ENCODE results near the gene ZNF579. TPM values are rescaled to one million over a fixed set of nuclear protein-coding genes. Genes with fewer than 3 reads are reported as not detected.
A peak's percentile ranks its signal among the peaks of the same experiment; 100 is the strongest.

The ZNF579 gene
- total RNA-seq, 2 experiments from 2014 or later: 6.1 to 11.1 TPM

DNA sequence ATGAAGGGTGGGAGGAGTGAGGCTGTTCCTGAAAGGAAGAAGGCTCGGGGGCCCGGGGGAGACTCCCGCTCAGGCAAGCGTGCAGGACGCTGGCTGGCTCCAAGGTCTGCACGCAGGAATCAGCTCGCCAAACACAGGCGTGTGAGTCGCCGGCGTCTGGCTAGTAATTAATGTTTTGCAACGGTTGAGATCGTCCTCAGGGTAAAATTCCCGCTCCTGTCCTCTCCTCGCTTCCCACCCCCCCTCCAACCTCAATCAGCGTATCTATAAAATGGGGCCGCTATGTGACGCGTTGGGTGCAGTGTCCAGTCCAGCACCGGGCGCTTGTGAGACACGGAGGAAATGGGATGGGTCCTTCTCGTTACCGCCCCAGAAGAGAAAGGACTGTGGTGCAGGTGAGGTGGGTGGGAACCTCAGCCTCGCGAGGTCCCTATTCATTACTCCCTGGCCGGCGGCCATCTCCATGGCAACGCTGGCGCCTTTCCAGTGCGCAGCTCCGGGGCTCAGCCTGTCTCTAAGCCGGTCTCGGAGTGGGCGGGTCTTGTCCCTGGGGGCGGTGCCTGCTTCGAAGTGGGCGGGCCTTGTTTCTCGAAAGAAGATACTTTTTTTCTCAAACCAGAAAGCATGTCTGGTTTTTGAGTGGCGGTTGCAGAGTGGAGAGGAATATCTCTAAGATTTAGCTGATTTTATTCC lies 6.5 kb upstream of the ZNF579 start:
- H3K9me3 ChIP-seq (ENCODE audit: low read length): no peaks in the 10 kb centered on the region

DNA sequence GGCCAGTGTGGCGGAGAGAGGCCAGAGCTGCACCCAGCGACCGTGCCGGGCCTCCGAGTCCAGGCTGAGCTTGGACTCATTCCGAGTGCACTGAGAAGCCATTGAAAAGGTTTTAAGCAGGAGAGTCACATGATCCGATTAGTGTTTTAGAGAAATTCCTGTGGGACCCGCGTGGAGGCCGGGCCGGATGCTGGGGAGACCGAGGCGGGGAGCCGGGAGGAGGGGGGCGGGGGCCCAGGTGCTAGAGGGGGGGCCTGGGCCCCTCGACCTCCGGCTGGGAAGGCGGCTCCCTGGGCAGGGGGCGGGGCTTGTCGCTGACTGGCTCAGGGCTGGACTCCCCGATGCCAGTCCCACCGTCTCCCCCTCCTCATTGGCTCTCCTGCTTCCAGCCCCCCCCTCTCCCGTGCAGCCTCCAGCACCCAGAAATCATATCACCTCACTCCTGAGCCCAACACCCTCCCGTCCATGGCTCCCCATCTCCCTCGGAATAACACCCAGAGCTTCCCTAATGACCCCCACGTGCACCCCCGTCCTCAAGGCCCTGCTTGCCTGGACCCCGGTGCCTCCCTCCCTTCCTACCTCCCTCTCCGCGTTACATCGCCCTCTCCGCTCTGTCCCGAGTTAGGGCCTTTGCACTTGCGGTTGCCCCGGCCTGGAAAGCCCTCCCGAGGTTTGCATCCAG lies 5.2 kb upstream of the ZNF579 start:
- POLR2A ChIA-PET: interaction anchor here (1.2 kb wide), 1 partner anchor 14 kb away, joined by 7 read pairs; the partner anchor contains the start of genes FIZ1 and ZNF524
- CTCF ChIA-PET (ENCODE audit: unreplicated experiment): no interaction called here
- no TSS peak for BruUV-seq (replicated peaks)

More for the DNA sequence above, 6.5 kb upstream of the ZNF579 start:
- TF ChIP-seq, protein P1, sequence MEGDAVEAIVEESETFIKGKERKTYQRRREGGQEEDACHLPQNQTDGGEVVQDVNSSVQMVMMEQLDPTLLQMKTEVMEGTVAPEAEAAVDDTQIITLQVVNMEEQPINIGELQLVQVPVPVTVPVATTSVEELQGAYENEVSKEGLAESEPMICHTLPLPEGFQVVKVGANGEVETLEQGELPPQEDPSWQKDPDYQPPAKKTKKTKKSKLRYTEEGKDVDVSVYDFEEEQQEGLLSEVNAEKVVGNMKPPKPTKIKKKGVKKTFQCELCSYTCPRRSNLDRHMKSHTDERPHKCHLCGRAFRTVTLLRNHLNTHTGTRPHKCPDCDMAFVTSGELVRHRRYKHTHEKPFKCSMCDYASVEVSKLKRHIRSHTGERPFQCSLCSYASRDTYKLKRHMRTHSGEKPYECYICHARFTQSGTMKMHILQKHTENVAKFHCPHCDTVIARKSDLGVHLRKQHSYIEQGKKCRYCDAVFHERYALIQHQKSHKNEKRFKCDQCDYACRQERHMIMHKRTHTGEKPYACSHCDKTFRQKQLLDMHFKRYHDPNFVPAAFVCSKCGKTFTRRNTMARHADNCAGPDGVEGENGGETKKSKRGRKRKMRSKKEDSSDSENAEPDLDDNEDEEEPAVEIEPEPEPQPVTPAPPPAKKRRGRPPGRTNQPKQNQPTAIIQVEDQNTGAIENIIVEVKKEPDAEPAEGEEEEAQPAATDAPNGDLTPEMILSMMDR (conservative IDR thresholded peaks at IDR 0.05; ENCODE audit: low read length): no peak
- no peak for TF ChIP-seq EZH2phosphoT487 (IDR thresholded peaks at IDR 0.05; ENCODE audit: borderline replicate concordance, low read depth, low read length)
- no TSS peak for BruUV-seq (replicated peaks)
- H3K79me2 ChIP-seq (ENCODE audit: insufficient read depth, low read depth, low read length): no peaks in the 10 kb centered on the region
- intact Hi-C loops (cut with micrococcal nuclease; ENCODE audit: unreplicated experiment): no loop called here
- H3K4me2 ChIP-seq (ENCODE audit: low read length): peak overlapping the region; percentile 79
- H3K4me3 ChIP-seq (ENCODE audit: low read depth, low read length, poor library complexity, severe bottlenecking): peak overlapping the region; percentile 53
- peaks cover 4% of the 10 kb centered on the region; the same call in 1 of the 2 replicates for H3K36me3 ChIP-seq (ENCODE audit: insufficient read depth, low read length)
- CTCF ChIA-PET (ENCODE audit: unreplicated experiment): interaction anchor here (1.0 kb wide), 1 partner anchor 38 kb away, joined by 3 read pairs; no protein-coding TSS in a partner anchor
- peak; percentile 89 for DNase-seq (ENCODE audit: low spot score)
- no peaks in the 10 kb centered on the region for H4K20me1 ChIP-seq (ENCODE audit: insufficient read depth, low read length)
- POLR2A ChIA-PET: interaction anchor here (0.6 to 1.6 kb wide), 3 partner anchors 12 to 20 kb away, joined by 3 to 5 read pairs (median 4); partner anchors contain the start of gene FIZ1
- H3K27ac ChIP-seq (ENCODE audit: low read depth, low read length, poor library complexity, severe bottlenecking): no peak overlapping the region
- H3K4me1 ChIP-seq (ENCODE audit: insufficient read depth, low read length, poor library complexity, severe bottlenecking): peaks cover 20% of the 10 kb centered on the region
- no peaks in the 10 kb centered on the region for H3K9me2 ChIP-seq (ENCODE audit: insufficient read depth, low read length)
- H2AFZ ChIP-seq (ENCODE audit: low read length): peak overlapping the region; percentile 52

More for the DNA sequence above, 5.2 kb upstream of the ZNF579 start:
- H3K27ac ChIP-seq (ENCODE audit: low read depth, low read length, poor library complexity, severe bottlenecking): no peak overlapping the region
- peak overlapping the region; percentile 46 for H3K4me3 ChIP-seq (ENCODE audit: low read depth, low read length, poor library complexity, severe bottlenecking)
- no peaks in the 10 kb centered on the region for H3K9me2 ChIP-seq (ENCODE audit: insufficient read depth, low read length)
- H2AFZ ChIP-seq (ENCODE audit: low read length): peak overlapping the region; percentile 70
- H4K20me1 ChIP-seq (ENCODE audit: insufficient read depth, low read length): no peaks in the 10 kb centered on the region
- TF ChIP-seq, protein P1 (conservative IDR thresholded peaks at IDR 0.05; ENCODE audit: low read length): no peak
- no peak for TF ChIP-seq EZH2phosphoT487 (IDR thresholded peaks at IDR 0.05; ENCODE audit: borderline replicate concordance, low read depth, low read length)
- H3K9me3 ChIP-seq (ENCODE audit: low read length): no peaks in the 10 kb centered on the region
- H3K79me2 ChIP-seq (ENCODE audit: insufficient read depth, low read depth, low read length): no peaks in the 10 kb centered on the region
- H3K4me2 ChIP-seq (ENCODE audit: low read length): peak overlapping the region; percentile 79
- intact Hi-C loops (cut with micrococcal nuclease; ENCODE audit: unreplicated experiment): no loop called here
- peaks cover 24% of the 10 kb centered on the region for H3K4me1 ChIP-seq (ENCODE audit: insufficient read depth, low read length, poor library complexity, severe bottlenecking)
- H3K36me3 ChIP-seq (ENCODE audit: insufficient read depth, low read length): no peaks in the 10 kb centered on the region
- DNase-seq (ENCODE audit: low spot score): peak; percentile 43

Data from OCI-LY7 (cell line).